Uterus (tissue), 4 donors: ENCODE measurements around the gene FLACC1. TPM values are rescaled to one million over a fixed set of nuclear protein-coding genes. Genes with fewer than 3 reads are reported as not detected.

Experiments used
- DNase-seq, 2 donors: peaks; one replicate each; pipeline ENCODE4 v3.0.0-alpha.2; 2019 to 2020
- H3K27ac ChIP-seq, 2 donors: fragments of 200-600 bp; sonication (generic); 1 replicate in 1 of 2; 2 replicates in 1 of 2; pipeline ENCODE4 v1.5.1; 2016 to 2018
- H3K27me3 ChIP-seq, 2 donors: fragments of 200-600 bp; sonication (generic); one replicate each; pipeline ENCODE4 v1.5.1; 2018 to 2019; ENCODE audit warnings: control low read depth in 1 of 2
- H3K36me3 ChIP-seq, 2 donors: fragments of 200-600 bp; sonication (generic); one replicate each; pipeline ENCODE4 v1.5.1; 2019; ENCODE audit warnings: control low read depth in 1 of 2
- H3K4me1 ChIP-seq, 2 donors: fragments of 200-600 bp; sonication (generic); one replicate each; pipeline ENCODE4 v1.5.1; 2018 to 2019; ENCODE audit warnings: control low read depth in 1 of 2
- H3K4me3 ChIP-seq, 2 donors: fragments of 200-600 bp; sonication (generic); 1 replicate in 1 of 2; 2 replicates in 1 of 2; pipeline ENCODE4 v1.5.1; 2018 to 2019; ENCODE audit warnings: mild to moderate bottlenecking in 1 of 2
- H3K9me3 ChIP-seq, 2 donors: fragments of 200-600 bp; sonication (generic); one replicate each; pipeline ENCODE4 v1.5.1; 2019; ENCODE audit warnings: control low read depth in 1 of 2
- POLR2A ChIP-seq, 2 donors: fragments of 450-650 bp; IDR thresholded peaks; one replicate each; pipeline ENCODE4 v1.6.1; 2016; ENCODE audit warnings: antibody characterized with exemption in 2 of 2, mild to moderate bottlenecking in 1 of 2, moderate library complexity in 1 of 2
- intact Hi-C: fragments of 100-400 bp; cut with DNase I; formaldehyde crosslinking; loops from one replicate; pipeline ENCODE4 v1.15.1; 2023; ENCODE audit warnings: low total_unique reads
- total RNA-seq, 4 donors: library from RNA; depleted of rRNA in 3 of 4; stranded (reverse); fragments of >200 nt in 3 of 4; gene quantifications; one replicate each; pipeline versions ENCODE4 v1.1.0 to v1.2.4, GENCODE V29; 2014 to 2023
- TF ChIP-seq, protein P1 (sequence below), 4 experiments: fragments of 200-600 bp in 2 of 4; fragments of 450-650 bp in 2 of 4; sonication (generic) in 2 of 4; IDR thresholded peaks; one replicate each; pipeline ENCODE4 v1.5.1; 2016 to 2019; ENCODE audit warnings: antibody characterized with exemption in 4 of 4, mild to moderate bottlenecking in 2 of 4, moderate library complexity in 1 of 4
- donor health status: DM: yes; HTN: yes; CAD: no.

FLACC1 gene, protein sequence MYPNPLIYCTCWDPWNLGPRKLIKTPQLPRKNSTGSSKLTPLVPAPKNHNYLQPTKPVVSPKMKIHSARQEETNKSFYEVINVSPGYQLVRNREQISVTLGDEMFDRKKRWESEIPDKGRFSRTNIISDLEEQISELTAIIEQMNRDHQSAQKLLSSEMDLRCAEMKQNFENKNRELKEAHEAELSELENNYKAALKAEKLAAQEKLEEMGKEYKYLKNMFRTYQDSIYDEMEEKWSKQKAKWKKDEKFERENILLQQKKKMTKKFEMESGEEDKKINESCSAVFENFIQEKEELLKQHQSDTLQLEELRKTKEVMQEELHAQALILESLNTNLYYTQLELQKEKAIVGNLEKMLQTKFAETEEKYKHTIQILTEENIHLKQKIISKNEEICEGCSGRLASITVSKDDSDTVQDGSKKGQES
- 1 to 10 TPM in 2 of 4 donors, under 1 TPM in 1, not detected in 1; 0.26 to 2.0 (median 1.5) TPM for total RNA-seq

DNA sequence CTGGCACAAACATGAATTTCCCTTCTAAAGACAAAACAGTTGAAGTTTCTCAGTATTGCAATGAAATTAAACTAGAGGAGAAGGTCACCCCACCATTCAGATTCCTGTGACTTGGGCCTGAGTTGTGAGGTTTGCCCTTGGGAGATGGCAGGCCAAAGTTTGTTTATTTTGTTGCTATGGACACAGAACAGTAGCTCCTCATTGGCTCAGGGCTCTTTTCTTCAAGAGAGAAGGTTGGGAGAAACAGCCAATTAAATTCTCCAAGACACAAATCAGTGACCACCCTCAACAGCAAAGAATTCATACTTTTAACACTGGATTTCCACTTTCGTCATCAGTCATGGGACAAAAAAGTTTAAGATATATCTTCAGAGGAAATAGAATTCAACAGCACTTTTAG is at the start of gene FLACC1:
Gene FLACC1, minus strand, starts transcription at position 125 of the 400 bp plus-strand sequence. CDS start 5,941 bp downstream, outside the sequence.
- TF ChIP-seq, protein P1, sequence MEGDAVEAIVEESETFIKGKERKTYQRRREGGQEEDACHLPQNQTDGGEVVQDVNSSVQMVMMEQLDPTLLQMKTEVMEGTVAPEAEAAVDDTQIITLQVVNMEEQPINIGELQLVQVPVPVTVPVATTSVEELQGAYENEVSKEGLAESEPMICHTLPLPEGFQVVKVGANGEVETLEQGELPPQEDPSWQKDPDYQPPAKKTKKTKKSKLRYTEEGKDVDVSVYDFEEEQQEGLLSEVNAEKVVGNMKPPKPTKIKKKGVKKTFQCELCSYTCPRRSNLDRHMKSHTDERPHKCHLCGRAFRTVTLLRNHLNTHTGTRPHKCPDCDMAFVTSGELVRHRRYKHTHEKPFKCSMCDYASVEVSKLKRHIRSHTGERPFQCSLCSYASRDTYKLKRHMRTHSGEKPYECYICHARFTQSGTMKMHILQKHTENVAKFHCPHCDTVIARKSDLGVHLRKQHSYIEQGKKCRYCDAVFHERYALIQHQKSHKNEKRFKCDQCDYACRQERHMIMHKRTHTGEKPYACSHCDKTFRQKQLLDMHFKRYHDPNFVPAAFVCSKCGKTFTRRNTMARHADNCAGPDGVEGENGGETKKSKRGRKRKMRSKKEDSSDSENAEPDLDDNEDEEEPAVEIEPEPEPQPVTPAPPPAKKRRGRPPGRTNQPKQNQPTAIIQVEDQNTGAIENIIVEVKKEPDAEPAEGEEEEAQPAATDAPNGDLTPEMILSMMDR (IDR thresholded peaks at IDR 0.05), result no peak
- TF ChIP-seq POLR2A (IDR thresholded peaks at IDR 0.05), result no peak
- H3K4me1 ChIP-seq, result no peaks in the 10 kb centered on the region
- no peak within 1 kb of the TSS for H3K4me3 ChIP-seq
- H3K9me3 ChIP-seq, result no peaks in the 10 kb centered on the region
- intact Hi-C loops, result no loop called here
- no peaks in the 10 kb centered on the region for H3K27me3 ChIP-seq
- no peaks in the 10 kb centered on the region for H3K36me3 ChIP-seq
- H3K27ac ChIP-seq, result peak within 1 kb of the TSS in 1 of 2 donors; percentile 40
- DNase-seq, result no peak

DNA sequence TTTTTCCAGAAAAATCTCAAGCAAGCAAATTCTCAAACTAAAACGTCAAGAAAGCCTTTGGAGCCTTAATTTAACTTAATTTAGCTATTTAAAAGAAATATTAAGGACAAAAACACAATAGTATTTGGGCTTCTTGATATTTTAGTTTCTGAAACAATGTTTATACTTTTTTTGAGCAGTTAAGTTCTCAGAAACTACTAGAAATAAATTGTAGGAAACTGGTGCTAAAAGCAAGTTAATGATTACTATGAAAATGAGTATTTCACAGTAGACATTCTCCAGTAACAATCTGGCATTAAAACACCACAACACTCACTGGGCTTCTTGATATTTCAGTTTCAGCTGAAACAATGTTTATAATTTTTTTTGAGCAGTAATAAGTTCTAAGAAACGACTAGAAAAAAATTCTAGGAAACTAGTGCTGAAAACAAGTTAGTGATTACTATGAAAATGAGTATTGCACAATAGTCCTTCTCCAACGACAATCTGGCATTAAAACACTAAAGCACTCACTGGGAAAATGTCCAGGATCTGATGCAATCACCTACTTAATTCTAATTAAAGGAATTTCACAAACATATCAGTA is 49.0 kb upstream of the FLACC1 start:
- H3K9me3 ChIP-seq, result no peaks in the 10 kb centered on the region
- peaks cover 0 to 27% of the 10 kb centered on the region in 2 donors for H3K4me1 ChIP-seq
- intact Hi-C loops, result no loop called here
- DNase-seq, result peak; percentile 23 to 74
- no peaks in the 10 kb centered on the region for H3K27me3 ChIP-seq
- H3K27ac ChIP-seq, result peak overlapping the region; percentile 69 to 77
- H3K36me3 ChIP-seq, result no peaks in the 10 kb centered on the region
- no peak for TF ChIP-seq POLR2A (IDR thresholded peaks at IDR 0.05)
- TF ChIP-seq, protein P1 (IDR thresholded peaks at IDR 0.05), result no peak
- no peak overlapping the region for H3K4me3 ChIP-seq

DNA sequence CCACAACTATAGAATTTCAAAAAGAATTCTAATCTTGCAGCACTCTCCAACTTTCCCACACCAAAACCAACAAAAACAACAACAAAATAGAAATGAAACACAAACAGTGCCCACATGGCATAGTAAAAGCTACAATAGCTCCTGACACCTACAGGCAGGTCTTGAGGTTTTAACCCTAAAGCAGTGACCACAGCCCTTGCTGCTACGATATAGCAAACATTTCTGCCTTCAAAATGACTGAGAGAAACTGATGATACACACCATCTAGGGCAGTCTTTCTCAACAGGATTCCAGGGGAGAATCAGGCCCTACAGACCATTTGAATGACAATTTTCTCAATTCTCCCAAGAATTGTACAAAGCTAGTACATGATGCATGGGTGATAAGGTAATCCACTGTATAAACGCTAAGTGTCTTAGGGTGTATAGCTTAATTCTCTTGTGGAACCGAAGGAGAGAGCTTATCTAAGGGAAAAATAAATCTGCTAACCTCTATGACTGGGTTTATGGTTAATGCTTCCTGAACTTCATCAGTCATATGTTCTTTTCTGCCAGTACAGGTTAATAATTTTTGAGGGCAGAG is 47.6 kb upstream of the FLACC1 start:
- no peak overlapping the region for H3K4me3 ChIP-seq
- no peaks in the 10 kb centered on the region for H3K27me3 ChIP-seq
- peaks cover 0 to 27% of the 10 kb centered on the region in 2 donors for H3K4me1 ChIP-seq
- TF ChIP-seq POLR2A (IDR thresholded peaks at IDR 0.05), result no peak
- TF ChIP-seq, protein P1 (IDR thresholded peaks at IDR 0.05), result no peak
- intact Hi-C loops, result no loop called here
- H3K36me3 ChIP-seq, result no peaks in the 10 kb centered on the region
- H3K9me3 ChIP-seq, result no peaks in the 10 kb centered on the region
- DNase-seq, result no peak
- H3K27ac ChIP-seq, result peak overlapping the region; percentile 69 to 77

DNA sequence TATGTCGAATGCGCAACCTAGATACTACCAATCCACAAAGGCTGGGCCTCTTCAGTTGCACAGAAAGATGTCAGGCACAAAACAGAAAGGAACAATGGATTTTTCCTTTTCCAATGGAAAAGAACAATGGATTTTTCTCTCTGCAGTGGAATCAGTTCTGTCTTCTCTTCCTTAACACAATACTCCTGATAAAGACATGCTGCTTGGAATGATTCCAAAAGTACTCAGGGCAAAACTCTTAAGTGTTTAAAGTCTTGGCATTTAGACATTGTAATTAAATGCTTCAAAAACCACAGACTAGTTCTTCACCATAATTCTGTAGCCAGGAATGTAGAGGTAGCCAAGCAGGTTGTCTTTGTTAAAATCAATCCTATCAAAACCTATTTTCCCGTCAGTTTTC is 46.7 kb upstream of the FLACC1 start:
- H3K4me1 ChIP-seq, result peaks cover 0 to 27% of the 10 kb centered on the region in 2 donors
- H3K36me3 ChIP-seq, result no peaks in the 10 kb centered on the region
- peak overlapping the region in 1 of 2 donors; percentile 30 for H3K27ac ChIP-seq
- H3K27me3 ChIP-seq, result no peaks in the 10 kb centered on the region
- intact Hi-C loops, result no loop called here
- DNase-seq, result no peak
- TF ChIP-seq, protein P1 (IDR thresholded peaks at IDR 0.05), result no peak
- no peak for TF ChIP-seq POLR2A (IDR thresholded peaks at IDR 0.05)
- no peak overlapping the region for H3K4me3 ChIP-seq
- H3K9me3 ChIP-seq, result no peaks in the 10 kb centered on the region
